ENCODE results near the gene P4HA2.

DNA sequence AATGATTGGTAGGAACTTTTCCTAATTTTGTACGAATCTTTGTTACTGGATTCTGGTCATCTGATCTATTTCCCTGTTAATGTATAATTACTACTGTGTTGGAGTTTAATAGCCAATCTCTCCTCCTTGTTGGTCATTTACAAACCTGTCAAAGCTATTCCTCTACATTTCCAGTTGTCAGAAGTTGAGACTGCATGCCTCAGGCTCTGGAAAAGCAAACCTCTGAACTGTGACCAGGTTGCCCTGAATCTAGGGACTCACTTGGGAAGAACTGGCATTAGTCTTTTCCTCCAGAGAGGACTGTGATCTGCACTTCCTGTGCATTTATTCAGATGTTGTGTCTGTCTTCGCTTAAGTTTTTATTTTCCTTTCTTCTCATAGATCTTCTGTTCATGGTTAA is 46.0 kb upstream of the P4HA2 start:
- TF ChIP-seq, protein P1, sequence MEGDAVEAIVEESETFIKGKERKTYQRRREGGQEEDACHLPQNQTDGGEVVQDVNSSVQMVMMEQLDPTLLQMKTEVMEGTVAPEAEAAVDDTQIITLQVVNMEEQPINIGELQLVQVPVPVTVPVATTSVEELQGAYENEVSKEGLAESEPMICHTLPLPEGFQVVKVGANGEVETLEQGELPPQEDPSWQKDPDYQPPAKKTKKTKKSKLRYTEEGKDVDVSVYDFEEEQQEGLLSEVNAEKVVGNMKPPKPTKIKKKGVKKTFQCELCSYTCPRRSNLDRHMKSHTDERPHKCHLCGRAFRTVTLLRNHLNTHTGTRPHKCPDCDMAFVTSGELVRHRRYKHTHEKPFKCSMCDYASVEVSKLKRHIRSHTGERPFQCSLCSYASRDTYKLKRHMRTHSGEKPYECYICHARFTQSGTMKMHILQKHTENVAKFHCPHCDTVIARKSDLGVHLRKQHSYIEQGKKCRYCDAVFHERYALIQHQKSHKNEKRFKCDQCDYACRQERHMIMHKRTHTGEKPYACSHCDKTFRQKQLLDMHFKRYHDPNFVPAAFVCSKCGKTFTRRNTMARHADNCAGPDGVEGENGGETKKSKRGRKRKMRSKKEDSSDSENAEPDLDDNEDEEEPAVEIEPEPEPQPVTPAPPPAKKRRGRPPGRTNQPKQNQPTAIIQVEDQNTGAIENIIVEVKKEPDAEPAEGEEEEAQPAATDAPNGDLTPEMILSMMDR (conservative IDR thresholded peaks at IDR 0.05; ENCODE audit: low read length) = no peak
- no peak for TF ChIP-seq EZH2phosphoT487 (IDR thresholded peaks at IDR 0.05; ENCODE audit: borderline replicate concordance, low read depth, low read length)
